GM19351 (cell line): ENCODE measurements around the gene UPK1A.
"Not testable (repeated sequence)": the region's sequence is repeated elsewhere in the genome, so short reads cannot be mapped to it uniquely, and the experiment has no call there.

ENCODE experiments used
- ATAC-seq: cut with Tn5 transposase; IDR thresholded peaks from one replicate; pipeline ENCODE4 v1.9.1; 2021; ENCODE audit warnings: mild to moderate bottlenecking, moderate library complexity; ENCODE audit not compliant: unreplicated experiment

UPK1A gene

DNA sequence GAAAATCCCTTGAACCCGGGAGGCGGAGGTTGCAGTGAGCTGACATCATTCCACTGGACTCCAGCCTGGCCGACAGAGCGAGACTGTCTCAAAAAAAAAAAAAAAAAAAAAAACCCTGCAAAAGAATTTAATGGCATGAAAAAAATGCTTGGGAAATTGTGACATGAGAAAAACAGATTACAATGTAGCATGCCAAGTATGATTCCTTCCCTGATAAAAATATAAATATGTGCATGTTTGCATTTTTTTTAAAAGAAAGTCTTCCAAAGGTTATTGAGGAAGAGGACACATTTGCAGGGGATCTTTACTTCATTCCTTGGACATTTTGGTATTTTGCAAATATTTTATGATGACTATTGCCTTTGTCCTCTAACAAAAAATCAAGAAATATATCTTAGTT lies 23.5 kb downstream of the UPK1A start:
- ATAC-seq, result no peak

DNA sequence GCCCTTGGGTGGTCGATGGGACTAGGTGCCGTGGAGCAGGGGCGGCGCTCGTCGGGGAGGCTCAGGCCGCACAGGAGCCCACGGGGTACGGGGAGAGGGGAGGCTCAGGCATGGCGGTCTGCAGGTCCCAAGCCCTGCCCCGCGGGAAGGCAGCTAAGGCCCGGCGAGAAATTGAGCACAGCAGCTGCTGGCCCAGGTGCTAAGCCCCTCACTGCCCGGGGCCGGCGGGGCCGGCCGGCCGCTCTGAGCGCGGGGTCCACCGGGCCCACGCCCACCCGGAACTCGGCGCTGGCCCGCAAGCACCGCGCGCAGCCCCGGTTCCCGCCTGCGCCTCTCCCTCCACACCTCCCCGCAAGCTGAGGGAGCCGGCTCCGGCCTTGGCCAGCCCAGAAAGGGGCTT lies 24.8 kb downstream of the UPK1A start:
- ATAC-seq, result not testable (repeated sequence)

DNA sequence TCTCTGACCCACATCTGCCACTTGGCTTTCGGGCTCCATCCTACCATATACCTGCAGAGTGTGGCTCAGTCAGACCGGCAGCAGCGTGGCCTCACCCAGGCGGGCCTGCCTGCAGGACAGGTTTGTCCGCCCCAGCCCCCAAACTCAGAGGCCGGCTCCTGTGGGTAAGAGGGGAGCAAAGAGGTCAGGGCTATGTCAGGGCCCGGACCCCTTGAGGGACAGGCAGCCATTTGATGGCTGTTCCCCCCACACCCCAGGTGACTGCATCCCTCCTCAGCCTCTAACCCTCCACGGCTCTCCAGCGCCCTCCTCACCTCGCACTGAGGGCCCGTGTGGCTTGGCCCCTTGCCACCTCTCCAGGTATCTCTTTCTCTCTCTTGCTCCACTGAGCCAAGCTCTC lies 25.7 kb downstream of the UPK1A start:
- ATAC-seq, result no peak

DNA sequence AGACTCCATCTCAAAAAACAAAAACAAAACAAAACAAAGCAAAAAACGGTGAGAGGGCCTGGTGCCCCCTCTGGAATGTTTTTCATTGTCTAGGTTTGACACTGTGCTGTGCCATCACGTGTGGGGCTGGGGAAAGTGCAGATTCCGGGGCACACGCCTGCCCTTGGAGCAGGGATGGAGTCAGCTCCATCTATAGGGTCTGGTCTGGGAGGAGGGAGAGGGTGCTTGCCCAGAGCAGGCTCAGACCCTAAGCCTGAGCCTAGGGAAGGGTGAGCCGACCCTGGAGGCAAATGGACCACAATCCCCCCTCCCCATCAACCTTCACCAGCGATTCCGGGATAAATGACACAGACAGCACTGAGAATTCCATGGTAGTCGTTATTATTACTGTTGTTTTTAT lies 27.1 kb downstream of the UPK1A start:
- ATAC-seq, result no peak

DNA sequence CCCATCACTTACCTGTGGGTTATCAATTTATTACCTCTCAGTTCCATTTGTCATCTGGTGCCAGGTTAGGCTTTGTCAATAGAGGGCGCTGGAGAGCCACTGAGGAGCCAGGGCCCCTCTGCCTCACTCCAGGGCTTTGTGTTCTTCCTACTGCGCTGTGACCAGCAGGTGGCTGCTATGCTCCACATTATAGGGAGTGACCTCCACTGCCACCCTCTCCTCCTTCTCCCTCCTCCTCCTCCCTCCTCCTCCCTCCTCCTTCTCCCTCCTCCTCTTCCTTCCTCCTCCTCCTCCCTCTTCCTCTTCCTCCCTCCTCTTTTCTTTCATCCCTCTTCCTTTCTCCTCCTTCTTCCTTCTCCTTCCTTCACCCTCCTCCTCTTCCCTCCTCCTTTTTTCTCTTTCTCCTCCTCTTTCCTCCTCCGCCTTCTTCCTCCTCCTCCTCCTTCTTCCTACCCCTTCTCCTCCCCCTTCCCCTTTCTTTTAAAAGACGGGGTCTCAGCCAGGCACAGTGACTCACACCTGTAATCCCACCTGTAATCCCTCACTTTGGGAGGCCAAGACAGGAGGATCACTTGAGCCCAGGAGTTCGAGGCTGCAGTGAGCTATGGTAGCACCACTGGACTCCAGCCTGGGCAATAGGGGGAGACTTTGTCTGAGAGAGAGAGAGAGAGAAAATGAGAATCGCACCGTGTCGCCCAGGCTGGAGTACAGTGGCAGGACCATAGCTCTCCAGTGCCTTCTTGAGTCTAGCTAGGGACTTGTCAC lies 27.7 kb downstream of the UPK1A start:
- ATAC-seq, result peak; percentile 67

DNA sequence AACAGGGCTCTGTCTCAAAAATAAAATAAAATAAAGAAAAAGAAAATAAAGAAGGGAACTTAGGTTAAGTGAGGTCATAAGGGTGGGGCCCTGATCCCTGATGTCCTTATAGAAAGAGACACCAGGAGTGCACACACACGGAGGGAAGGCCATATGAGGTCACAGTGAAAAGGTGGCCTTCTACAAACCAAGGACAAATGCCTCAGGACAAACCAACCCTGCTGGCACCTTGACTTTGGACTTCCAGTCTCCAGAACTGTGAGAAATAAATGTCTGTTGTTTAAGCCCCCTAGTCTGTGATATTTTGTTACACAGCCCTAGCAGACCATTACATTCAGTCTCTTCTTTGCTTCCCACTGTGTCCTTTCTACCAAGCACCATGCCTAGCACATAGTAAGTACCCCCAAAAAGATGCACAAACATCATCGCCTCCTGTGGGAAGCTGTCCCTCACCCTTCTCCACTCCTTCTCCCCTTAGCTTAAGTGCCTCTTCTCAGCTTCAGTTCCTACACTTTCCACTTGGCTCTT lies 29.6 kb downstream of the UPK1A start:
- no peak for ATAC-seq

DNA sequence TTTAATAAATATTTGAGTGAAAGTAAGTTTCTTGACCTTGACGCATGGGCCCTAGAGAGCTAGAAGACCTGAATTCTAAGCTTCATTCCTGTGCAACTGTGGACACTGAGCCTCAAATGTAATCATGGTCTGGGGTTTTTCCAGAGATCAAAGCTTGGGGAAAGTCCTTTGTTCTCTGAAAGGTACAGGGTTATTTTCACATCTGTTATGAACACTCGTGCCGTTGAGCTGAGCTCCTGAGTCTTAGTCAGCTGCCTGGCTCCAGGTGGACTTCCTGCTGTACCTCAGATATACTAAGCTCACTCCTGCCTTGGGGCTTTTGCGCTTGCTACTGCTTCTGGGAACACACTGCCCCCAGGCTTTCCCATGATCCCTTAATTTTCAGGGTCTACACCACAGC lies 30.5 kb downstream of the UPK1A start:
- no peak for ATAC-seq

DNA sequence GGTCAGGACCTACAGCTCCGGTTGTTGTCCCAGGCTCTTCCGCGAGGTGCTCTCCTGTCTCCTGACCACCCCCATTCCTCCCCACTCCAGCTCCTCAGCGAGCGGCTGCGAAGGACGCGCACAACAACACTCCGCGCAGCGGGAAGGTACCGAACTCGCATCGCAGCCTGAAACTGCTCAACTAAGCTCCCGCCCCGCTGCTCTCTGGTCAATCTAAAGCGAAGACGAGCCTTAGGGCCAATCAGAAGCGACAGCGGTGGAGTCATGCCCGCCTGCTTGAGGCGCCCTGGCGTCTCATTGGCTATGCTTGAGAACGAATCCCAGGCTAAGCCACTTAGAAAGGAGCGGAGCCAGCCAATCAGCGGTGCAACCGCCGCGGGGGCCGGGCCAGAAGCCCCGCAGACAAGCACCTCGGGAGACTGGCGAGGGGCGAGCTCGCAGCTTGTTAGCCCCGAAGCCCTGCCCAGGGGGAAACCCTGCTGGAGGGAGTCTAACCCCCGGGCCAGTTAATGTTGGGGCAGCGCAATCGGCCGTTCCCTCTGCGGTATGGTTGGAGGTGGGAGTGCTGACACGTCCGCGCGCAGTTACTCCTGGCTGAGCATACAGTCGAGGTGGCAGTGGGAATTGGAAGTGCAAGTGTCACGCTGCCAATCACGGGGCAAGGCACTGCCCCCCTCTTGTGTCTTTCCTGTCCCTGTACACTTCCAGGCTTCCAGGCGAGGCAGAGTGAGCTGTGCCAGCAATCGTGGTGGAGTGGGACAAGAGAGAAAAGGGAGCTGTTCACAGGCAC lies 36.1 kb downstream of the UPK1A start:
- peak; percentile 95 for ATAC-seq

DNA sequence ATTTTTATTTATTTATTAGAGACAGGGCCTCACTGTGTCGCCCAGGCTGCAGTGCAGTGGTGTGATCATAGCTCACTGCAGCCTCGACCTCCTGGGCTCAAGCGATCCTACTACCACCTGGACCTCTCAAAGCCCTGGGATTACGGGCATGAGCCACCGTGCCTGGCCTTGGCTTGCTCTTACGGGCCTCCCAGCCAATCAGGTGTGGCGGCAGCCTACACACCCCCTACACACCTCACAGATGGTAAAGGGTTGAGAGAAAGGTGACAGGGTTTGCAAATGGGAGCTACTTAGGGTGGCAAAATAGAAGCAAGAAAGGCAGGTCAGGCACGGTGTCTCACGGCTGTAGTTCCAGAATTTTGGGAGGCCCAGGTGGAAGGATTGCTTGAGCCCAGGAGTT lies 37.0 kb downstream of the UPK1A start:
- ATAC-seq, result no peak

DNA sequence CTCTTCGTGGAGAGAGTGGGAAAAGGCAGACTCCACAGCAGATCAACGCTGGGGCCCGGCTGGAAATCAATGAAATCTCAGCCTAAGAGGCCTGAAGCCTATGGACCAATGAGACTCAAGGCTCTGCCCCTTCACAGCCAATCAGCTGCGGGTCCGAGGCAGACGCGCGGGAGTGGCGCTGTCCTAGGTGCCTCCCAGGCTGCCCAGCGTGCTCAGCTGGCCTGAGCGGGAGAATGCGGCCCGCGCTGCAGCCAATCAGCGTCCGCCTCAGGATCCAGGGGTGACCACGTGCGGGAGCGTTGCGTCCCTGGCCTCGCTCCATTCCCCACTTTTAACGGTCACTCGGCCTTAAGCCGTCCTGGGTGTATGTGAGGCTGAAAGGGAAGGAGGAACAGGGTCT lies 37.9 kb downstream of the UPK1A start, which contains the start of gene ZBTB32:
Gene ZBTB32 (plus strand): TSS at position 341 of the 400 bp plus-strand sequence. CDS start 10,069 bp downstream, outside the sequence.
- no peak for ATAC-seq

DNA sequence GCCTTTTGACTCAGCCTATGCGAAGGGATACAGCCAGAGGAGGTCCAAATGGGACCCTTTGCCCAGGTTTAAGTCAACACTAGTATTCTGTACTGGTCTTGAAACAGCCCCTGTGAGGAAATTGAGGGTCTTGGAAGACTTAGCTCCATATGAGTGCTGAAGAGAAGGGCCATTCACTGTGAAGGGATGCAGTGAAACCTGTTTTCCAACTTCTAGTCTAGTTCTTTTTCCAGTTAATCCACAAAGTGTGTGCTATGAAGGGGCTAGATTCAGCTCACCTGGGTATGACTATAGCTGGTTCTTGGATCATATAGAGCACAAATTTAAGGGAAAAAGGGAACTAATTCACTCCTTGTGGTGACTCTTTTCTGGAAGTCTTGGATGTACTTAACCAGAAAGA lies 42.1 kb downstream of the UPK1A start:
- no peak for ATAC-seq

DNA sequence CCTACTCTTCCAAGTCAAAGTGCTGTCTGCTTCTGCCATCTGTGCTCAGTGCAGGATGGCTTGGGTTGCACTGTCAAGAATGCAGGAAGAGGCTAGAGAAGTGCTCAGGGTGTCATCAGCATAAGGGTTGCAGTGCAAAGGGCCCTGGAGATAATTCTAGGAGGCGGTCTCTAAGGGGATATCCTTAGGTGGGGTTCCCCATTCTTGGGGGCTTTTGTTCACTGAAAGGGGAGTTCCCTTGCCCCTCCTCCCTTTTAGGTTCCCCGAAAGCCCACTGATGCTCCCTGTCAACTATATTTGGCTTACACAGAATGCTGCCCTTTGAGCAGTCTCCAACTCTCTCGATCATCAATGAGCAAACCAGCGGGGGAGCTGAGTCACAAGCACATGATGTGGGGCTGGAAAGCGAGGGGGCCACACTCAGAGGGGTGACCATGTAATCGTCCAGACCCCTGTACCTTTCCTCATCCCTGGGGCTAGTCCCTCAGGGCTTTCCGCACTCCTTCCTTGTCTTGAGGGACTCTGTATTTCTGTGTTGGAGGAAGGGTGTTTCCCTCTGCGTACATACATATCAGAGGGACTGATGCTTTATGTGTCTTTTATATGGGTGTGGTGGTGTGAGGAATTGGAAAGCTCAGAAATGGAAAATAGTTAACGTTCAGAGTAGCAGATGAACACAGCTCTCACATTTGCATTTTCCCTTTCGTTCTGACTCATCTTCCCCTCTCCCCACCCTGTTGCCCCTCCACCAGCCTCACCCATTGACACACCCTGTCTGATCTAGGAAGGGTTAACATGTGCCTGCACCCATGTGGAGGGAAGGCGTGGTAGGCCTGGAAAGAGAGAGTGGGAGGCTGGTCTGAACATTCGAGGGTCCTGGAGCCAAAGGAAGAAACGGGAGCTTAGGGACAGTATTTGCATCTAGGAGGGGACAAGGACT lies 44.7 kb downstream of the UPK1A start:
- no peak for ATAC-seq

DNA sequence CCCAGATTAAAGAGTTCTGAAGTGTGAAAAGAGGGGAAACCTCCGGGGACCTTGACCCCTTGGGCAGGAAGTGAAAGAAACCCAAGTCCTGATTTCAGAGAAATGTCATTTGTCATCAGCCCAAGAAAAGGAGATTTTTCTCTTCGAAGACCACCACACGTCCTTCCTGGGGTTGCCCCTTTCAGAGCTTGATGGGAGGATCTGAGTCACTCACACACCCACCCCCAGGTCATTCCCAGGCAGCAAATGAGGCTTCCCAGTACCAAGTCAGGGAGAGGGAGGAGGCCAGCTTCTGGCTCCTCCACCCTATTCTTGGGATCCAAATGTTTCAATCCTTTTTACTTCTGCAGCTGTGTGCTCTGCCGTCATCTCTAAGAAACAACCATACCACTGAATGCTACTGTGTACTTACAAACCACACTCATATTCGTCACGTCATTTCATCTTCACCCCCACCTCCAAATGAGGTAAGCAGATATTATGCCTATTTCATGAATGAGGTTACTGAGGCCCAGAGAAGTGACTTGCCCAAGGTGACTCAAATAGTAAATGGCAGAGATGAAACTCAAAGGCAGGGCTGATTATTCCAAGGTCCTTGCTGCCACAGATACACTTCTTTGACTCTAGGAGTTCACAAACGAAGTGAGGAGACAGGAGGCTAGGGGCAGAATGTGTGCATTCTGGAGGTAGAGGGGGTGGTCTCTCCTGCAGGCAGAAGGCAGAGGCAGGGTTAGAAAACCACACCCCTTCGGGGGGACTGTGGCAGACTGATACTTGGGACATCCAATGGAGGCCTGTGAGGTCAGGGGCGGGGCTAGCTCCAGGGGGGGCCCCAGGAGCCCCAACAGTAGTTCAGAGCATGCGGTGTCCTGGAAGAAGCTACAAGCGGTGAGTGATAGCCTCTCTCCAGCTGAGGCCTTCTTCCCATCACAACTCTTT lies 46.5 kb downstream of the UPK1A start:
- peak; percentile 22 for ATAC-seq

DNA sequence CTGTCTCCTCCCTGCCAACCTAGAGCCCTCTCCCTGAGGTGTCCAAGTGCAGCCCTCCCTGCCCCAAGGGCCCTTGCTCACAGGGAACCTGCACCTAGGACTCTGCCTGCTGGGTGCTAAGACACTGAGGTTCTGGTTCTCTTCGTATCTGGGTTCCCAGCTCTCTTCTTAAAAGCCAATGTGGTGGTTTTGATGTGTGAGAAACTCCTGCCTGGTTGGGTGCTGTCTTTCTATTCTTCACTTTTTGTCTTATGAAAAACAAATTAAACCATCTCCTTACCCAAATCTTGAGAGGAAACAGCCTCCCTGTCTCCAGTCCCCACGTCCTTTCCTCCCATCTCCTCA lies 47.2 kb downstream of the UPK1A start:
- ATAC-seq, result no peak

DNA sequence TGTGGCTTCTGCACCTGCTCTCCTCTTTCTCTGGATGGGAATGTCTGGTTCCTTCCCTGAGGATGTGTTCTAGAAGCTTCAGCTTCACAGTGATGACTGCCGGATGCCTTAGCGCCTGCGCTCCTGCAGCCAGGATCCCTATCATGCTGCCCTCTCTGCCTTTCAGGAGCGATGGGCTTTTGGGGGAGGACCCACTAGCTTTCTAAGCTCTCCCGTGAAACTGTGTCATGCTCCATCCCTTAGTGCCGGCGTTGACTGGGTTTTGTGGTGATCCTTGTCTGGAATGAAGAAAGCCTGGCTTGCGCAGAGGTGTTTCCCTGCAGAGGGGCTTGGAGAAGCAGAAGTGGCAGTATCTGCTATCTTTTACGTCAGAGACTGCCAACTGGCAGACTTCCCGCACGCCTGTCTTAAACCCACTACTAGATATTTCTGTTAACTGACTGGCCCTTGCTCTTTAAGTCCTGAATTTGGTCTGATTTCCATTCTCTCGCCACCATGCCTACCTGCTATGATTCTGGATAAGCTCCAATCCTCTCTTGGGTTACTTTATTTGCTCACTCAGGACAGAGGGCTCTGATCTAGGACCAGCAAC lies 47.7 kb downstream of the UPK1A start:
- no peak for ATAC-seq

DNA sequence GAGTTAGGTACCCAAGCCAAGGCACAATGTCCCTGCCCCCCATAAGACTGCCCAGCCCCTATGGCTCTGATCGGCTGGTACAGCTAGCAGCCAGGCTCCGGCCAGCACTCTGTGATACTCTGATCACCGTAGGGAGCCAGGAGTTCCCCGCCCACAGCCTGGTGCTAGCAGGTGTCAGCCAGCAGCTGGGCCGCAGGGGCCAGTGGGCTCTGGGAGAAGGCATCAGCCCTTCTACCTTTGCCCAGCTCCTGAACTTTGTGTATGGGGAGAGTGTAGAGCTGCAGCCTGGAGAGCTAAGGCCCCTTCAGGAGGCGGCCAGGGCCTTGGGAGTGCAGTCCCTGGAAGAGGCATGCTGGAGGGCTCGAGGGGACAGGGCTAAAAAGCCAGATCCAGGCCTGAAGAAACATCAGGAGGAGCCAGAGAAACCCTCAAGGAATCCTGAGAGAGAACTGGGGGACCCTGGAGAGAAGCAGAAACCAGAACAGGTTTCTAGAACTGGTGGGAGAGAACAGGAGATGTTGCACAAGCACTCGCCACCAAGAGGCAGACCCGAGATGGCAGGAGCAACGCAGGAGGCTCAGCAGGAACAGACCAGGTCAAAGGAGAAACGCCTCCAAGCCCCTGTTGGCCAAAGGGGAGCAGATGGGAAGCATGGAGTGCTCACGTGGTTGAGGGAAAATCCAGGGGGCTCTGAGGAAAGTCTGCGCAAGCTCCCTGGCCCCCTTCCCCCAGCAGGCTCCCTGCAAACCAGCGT lies 48.5 kb downstream of the UPK1A start:
- no peak for ATAC-seq

DNA sequence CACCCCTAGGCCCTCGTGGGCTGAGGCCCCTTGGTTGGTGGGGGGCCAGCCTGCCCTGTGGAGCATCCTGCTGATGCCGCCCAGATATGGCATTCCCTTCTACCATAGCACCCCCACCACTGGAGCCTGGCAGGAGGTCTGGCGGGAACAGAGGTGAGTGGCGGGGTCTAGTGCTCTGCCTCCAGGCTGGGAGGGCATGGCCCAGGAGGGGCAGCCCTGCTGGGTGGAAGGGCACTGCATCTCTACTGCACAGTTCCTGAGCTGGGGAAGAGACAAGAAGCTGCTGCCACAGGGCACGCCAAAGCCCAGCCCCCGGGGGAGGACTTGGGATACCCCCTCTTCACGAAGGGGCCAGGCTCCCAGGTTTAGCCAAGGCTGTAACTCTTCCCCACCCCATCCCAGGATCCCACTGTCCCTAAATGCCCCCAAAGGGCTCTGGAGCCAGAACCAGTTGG lies 49.1 kb downstream of the UPK1A start:
- ATAC-seq, result no peak

DNA sequence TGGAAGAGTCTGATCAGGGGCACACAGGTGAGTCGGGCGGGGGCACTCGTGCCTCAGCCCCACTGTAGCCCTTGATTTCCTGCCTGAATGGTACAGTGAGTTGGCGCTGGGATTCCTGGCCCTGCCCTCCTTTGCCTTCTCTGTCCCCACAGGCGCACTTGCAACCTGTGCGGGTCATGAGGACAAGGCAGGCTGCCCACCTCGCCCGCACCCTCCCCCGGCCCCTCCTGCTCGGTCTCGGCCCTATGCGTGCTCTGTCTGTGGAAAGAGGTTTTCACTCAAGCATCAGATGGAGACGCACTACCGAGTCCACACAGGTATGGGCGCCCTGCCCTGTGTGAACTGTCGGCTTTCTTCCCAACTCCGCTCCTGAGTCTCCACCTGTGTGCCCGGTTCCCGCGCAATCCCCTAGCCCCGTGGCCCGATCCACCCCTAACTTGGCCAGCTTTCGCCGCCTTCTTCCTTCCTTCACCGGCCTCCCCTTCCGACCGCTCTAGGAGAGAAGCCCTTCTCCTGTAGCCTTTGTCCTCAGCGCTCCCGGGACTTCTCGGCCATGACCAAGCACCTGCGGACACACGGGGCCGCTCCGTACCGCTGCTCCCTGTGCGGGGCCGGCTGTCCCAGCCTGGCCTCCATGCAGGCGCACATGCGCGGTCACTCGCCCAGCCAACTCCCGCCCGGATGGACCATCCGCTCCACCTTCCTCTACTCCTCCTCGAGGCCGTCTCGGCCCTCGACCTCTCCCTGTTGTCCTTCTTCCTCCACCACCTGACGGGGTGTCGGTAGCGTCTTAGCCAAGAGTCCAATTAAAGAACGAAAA lies 49.9 kb downstream of the UPK1A start:
- no peak for ATAC-seq
